WTC11 (cell line): Measurements from ENCODE around the gene FBXO28. TPM values are rescaled to one million over a fixed set of nuclear protein-coding genes. Genes with fewer than 3 reads are reported as not detected.

ENCODE experiments used
- ATAC-seq: fragments of 200-7000 bp; cut with Tn5 transposase; 2 replicates; pipeline ENCODE4 v1.10.0; 2021; ENCODE audit warnings: mild to moderate bottlenecking, moderate library complexity
- CTCF ChIA-PET: fragments of 300-600 bp; sonication (Branson Sonifier 250); formaldehyde crosslinking; loops from one replicate; lab custom pipeline; 2021; ENCODE audit warnings: antibody characterized with exemption; lab: Charles Lee
- POLR2A ChIA-PET: fragments of 350-600 bp; sonication (Branson Sonifier 250); formaldehyde crosslinking; loops from one replicate; lab custom pipeline; 2021; ENCODE audit warnings: antibody characterized with exemption; lab: Charles Lee
- DNase-seq: peaks from one replicate; pipeline ENCODE4 v3.0.0; 2021; ENCODE audit warnings: low spot score
- H3K27ac Mint-ChIP-seq: 2 replicates; pipeline ENCODE4 v1.8.0; 2021; ENCODE audit warnings: mixed read lengths
- H3K27me3 Mint-ChIP-seq: 2 replicates; pipeline ENCODE4 v1.8.0; 2021; ENCODE audit warnings: low read depth, mild to moderate bottlenecking, moderate library complexity, mixed read lengths
- H3K36me3 Mint-ChIP-seq: 2 replicates; pipeline ENCODE4 v1.8.0; 2021; ENCODE audit warnings: mixed read lengths
- H3K4me1 Mint-ChIP-seq: 2 replicates; pipeline ENCODE4 v1.8.0; 2022; ENCODE audit warnings: mixed read lengths
- H3K4me3 Mint-ChIP-seq: 2 replicates; pipeline ENCODE4 v1.8.0; 2021; ENCODE audit warnings: mild to moderate bottlenecking, moderate library complexity, mixed read lengths
- H3K9me3 Mint-ChIP-seq: 2 replicates; pipeline ENCODE4 v1.8.0; 2021; ENCODE audit warnings: mixed read lengths
- ELF4 ChIP-seq: sonication (generic); formaldehyde crosslinking; IDR thresholded peaks from 2 replicates; pipeline ENCODE4 v1.8.1; 2022; ENCODE audit warnings: low read depth, mild to moderate bottlenecking, moderate library complexity, missing genetic modification reagents
- FOXK1 ChIP-seq: sonication (generic); formaldehyde crosslinking; IDR thresholded peaks from 2 replicates; pipeline ENCODE4 v1.8.0; 2022; ENCODE audit warnings: mild to moderate bottlenecking, moderate library complexity, missing genetic modification reagents
- FOXP1 ChIP-seq: sonication (generic); formaldehyde crosslinking; IDR thresholded peaks from 2 replicates; pipeline ENCODE4 v1.8.0; 2022; ENCODE audit warnings: missing genetic modification reagents, mild to moderate bottlenecking, moderate library complexity, borderline replicate concordance
- GRHL2 ChIP-seq: fragments of 250-450 bp; sonication (Bioruptor Pico); IDR thresholded peaks from 2 replicates; pipeline ENCODE4 v1.8.0; 2022; ENCODE audit warnings: mild to moderate bottlenecking, moderate library complexity; ENCODE audit not compliant: insufficient replicate concordance, severe bottlenecking
- JAZF1 ChIP-seq: fragments of 250-450 bp; sonication (Bioruptor Pico); IDR thresholded peaks from 2 replicates; pipeline ENCODE4 v1.9.0; 2021; ENCODE audit warnings: moderate library complexity, mild to moderate bottlenecking, inconsistent platforms
- JUN ChIP-seq: sonication (generic); formaldehyde crosslinking; IDR thresholded peaks from 2 replicates; pipeline ENCODE4 v1.8.0; 2023; ENCODE audit warnings: mild to moderate bottlenecking, missing genetic modification reagents
- KAT7 ChIP-seq: sonication (generic); formaldehyde crosslinking; IDR thresholded peaks from 2 replicates; pipeline ENCODE4 v1.8.1; 2023; ENCODE audit warnings: missing genetic modification reagents, mild to moderate bottlenecking, borderline replicate concordance
- MXD4 ChIP-seq: fragments of 250-450 bp; sonication (Bioruptor Pico); IDR thresholded peaks from 2 replicates; pipeline ENCODE4 v1.8.0; 2021; ENCODE audit warnings: mild to moderate bottlenecking, moderate library complexity, borderline replicate concordance
- MYBL2 ChIP-seq: sonication (generic); formaldehyde crosslinking; IDR thresholded peaks from 2 replicates; pipeline ENCODE4 v1.8.1; 2023; ENCODE audit warnings: mild to moderate bottlenecking, moderate library complexity, missing genetic modification reagents
- NR1H2 ChIP-seq: sonication (generic); formaldehyde crosslinking; IDR thresholded peaks from 2 replicates; pipeline ENCODE4 v1.9.0; 2021; ENCODE audit warnings: mild to moderate bottlenecking, moderate library complexity, missing genetic modification reagents
- RELA ChIP-seq: sonication (generic); formaldehyde crosslinking; IDR thresholded peaks from 2 replicates; pipeline ENCODE4 v1.8.1; 2022; ENCODE audit warnings: missing genetic modification reagents, mild to moderate bottlenecking, borderline replicate concordance
- SOX15 ChIP-seq: fragments of 250-450 bp; sonication (Bioruptor Pico); IDR thresholded peaks from 2 replicates; pipeline ENCODE4 v1.9.0; 2021; ENCODE audit warnings: mild to moderate bottlenecking
- TCF7 ChIP-seq: sonication (generic); formaldehyde crosslinking; IDR thresholded peaks from 2 replicates; pipeline ENCODE4 v1.8.0; 2022; ENCODE audit warnings: mild to moderate bottlenecking, low read depth, missing genetic modification reagents, moderate library complexity
- TEAD4 ChIP-seq: sonication (generic); formaldehyde crosslinking; IDR thresholded peaks from 2 replicates; pipeline ENCODE4 v1.8.0; 2022; ENCODE audit warnings: mild to moderate bottlenecking, missing genetic modification reagents
- TP53 ChIP-seq: sonication (generic); formaldehyde crosslinking; IDR thresholded peaks from 2 replicates; pipeline ENCODE4 v1.8.1; 2023; ENCODE audit warnings: mild to moderate bottlenecking, missing genetic modification reagents
- ZNF121 ChIP-seq: sonication (generic); formaldehyde crosslinking; IDR thresholded peaks from 2 replicates; pipeline ENCODE4 v1.8.0; 2023; ENCODE audit warnings: missing genetic modification reagents
- ZNF138 ChIP-seq: sonication (generic); formaldehyde crosslinking; conservative IDR thresholded peaks from 2 replicates; pipeline ENCODE4 v1.8.1; 2022; ENCODE audit warnings: mild to moderate bottlenecking, moderate library complexity, missing genetic modification reagents
- ZNF263 ChIP-seq: sonication (generic); formaldehyde crosslinking; IDR thresholded peaks from 2 replicates; pipeline ENCODE4 v1.8.1; 2022; ENCODE audit warnings: low read depth, mild to moderate bottlenecking, moderate library complexity, missing genetic modification reagents
- ZNF317 ChIP-seq: sonication (generic); formaldehyde crosslinking; IDR thresholded peaks from 2 replicates; pipeline ENCODE4 v1.8.1; 2023; ENCODE audit warnings: low read depth, mild to moderate bottlenecking, moderate library complexity, missing genetic modification reagents, borderline replicate concordance
- ZNF423 ChIP-seq: fragments of 250-450 bp; sonication (Bioruptor Pico); IDR thresholded peaks from 2 replicates; pipeline ENCODE4 v2.1.2; 2022; ENCODE audit warnings: mild to moderate bottlenecking, moderate library complexity
- ZNF671 ChIP-seq: fragments of 250-450 bp; sonication (Bioruptor Pico); IDR thresholded peaks from 2 replicates; pipeline ENCODE4 v1.8.0; 2021; ENCODE audit warnings: mild to moderate bottlenecking
- total RNA-seq: library from RNA; stranded (reverse); gene quantifications from 3 replicates; pipeline ENCODE4 v1.2.3, GENCODE V29; 2021
- TF ChIP-seq, protein P1 (sequence below): sonication (generic); formaldehyde crosslinking; IDR thresholded peaks from 2 replicates; pipeline ENCODE4 v1.8.0; 2022; ENCODE audit warnings: mild to moderate bottlenecking, missing genetic modification reagents
- TF ChIP-seq, protein P2 (sequence below): sonication (generic); formaldehyde crosslinking; IDR thresholded peaks from 2 replicates; pipeline ENCODE4 v1.8.1; 2022; ENCODE audit warnings: mild to moderate bottlenecking, moderate library complexity, missing genetic modification reagents
- TF ChIP-seq, protein P3 (sequence below): sonication (generic); formaldehyde crosslinking; IDR thresholded peaks from 2 replicates; pipeline ENCODE4 v1.8.1; 2023; ENCODE audit warnings: mild to moderate bottlenecking, missing genetic modification reagents, moderate library complexity
- TF ChIP-seq, protein P4 (sequence below): sonication (generic); formaldehyde crosslinking; IDR thresholded peaks from 2 replicates; pipeline ENCODE4 v1.8.0; 2023; ENCODE audit warnings: mild to moderate bottlenecking, missing genetic modification reagents
- TF ChIP-seq, protein P5 (sequence below): fragments of 250-450 bp; sonication (Bioruptor Pico); IDR thresholded peaks from 2 replicates; pipeline ENCODE4 v1.9.0; 2021; ENCODE audit warnings: moderate library complexity, mild to moderate bottlenecking, inconsistent platforms, borderline replicate concordance
- TF ChIP-seq, protein P6 (sequence below): sonication (generic); formaldehyde crosslinking; conservative IDR thresholded peaks from 2 replicates; pipeline ENCODE4 v1.8.1; 2022; ENCODE audit warnings: mild to moderate bottlenecking, missing genetic modification reagents

FBXO28 gene
- total RNA-seq, 1 experiment from 2014 or later = 36.8 TPM

DNA sequence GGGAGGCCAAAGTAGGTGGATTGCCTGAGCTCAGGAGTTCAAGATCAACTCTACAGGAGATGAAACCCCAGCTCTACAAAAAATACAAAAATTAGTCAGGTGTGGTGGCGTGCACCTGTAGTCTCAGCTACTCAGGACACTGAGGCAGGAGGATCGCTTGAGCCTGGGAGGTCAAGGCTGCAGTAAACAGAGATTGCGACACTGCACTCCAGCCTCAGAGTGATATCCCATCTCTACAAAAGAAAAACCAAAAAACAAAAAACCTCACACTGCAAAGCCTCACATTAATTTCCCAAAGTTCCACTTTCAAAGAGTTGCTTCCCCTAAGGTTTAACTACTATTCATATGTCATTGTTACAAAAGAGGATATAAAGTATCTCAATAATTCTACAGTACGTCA is 29.0 kb upstream of the FBXO28 start:
- H3K27me3 Mint-ChIP-seq = no peaks in the 10 kb centered on the region
- H3K27ac Mint-ChIP-seq = no peak overlapping the region
- no peak for ATAC-seq
- DNase-seq = no peak
- ChIA-PET POLR2A (no interaction called here), CTCF (interaction anchor here (0.6 to 1.0 kb wide), 2 partner anchors 22 to 23 kb away, joined by 3 to 5 read pairs; no protein-coding TSS in a partner anchor)
- H3K4me1 Mint-ChIP-seq = peaks cover 13% of the 10 kb centered on the region
- TF ChIP-seq ELF4 (CRISPR knock-in tag) = no peak
- TF ChIP-seq, protein P1, sequence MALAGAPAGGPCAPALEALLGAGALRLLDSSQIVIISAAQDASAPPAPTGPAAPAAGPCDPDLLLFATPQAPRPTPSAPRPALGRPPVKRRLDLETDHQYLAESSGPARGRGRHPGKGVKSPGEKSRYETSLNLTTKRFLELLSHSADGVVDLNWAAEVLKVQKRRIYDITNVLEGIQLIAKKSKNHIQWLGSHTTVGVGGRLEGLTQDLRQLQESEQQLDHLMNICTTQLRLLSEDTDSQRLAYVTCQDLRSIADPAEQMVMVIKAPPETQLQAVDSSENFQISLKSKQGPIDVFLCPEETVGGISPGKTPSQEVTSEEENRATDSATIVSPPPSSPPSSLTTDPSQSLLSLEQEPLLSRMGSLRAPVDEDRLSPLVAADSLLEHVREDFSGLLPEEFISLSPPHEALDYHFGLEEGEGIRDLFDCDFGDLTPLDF (CRISPR knock-in tag) = no peak
- TF ChIP-seq MXD4 = no peak
- TF ChIP-seq RELA = no peak
- TF ChIP-seq, protein P2, sequence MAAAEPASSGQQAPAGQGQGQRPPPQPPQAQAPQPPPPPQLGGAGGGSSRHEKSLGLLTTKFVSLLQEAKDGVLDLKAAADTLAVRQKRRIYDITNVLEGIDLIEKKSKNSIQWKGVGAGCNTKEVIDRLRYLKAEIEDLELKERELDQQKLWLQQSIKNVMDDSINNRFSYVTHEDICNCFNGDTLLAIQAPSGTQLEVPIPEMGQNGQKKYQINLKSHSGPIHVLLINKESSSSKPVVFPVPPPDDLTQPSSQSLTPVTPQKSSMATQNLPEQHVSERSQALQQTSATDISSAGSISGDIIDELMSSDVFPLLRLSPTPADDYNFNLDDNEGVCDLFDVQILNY (CRISPR knock-in tag) = no peak
- no peak for TF ChIP-seq ZNF317 (CRISPR knock-in tag)
- no peak for TF ChIP-seq TP53 (CRISPR knock-in tag)
- TF ChIP-seq KAT7 (CRISPR knock-in tag) = no peak
- TF ChIP-seq ZNF671 (CRISPR knock-in tag) = no peak
- no peak for TF ChIP-seq NR1H2 (CRISPR knock-in tag)
- no peak for TF ChIP-seq FOXK1
- no peak for TF ChIP-seq ZNF263 (CRISPR knock-in tag)
- TF ChIP-seq GRHL2 (CRISPR knock-in tag) = no peak
- H3K36me3 Mint-ChIP-seq = no peaks in the 10 kb centered on the region
- H3K9me3 Mint-ChIP-seq = peaks cover 8% of the 10 kb centered on the region
- H3K4me3 Mint-ChIP-seq = no peak overlapping the region

DNA sequence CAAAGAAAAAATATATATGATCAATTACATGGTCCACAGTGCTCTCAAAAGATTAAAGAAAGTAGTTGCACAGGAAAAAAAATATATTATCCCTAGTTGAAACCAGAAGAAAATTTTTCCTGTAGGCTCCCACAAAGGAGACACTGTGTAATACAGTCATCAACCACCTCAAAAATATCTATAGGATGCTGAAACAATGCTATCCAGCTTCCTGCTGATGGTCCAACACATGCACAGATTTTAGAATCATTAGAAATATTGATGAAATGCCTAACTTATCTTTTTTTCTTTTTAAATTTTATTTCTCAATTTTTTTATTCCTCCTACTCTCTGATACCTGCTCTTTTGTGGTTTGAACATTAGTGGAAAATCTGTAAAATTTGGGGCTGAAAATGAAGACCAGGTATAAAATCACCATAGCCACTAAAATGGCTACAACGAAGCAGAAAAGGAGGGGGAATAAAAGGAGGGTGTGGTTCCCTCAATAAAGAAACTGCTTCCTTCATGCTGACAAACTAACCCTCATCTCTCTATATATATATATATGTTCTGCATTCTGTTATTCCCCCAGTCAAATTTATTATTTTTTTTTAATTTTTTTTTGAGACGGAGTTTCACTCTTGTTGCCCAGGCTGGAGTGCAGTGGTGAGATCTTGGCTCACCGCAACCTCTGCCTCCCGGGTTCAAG is 28.3 kb upstream of the FBXO28 start:
- DNase-seq (no peak), ATAC-seq (no peak)
- ChIA-PET POLR2A (no interaction called here), CTCF (no interaction called here)
- H3K4me1 Mint-ChIP-seq = peaks cover 16% of the 10 kb centered on the region
- H3K27ac Mint-ChIP-seq = no peak overlapping the region
- peaks cover 8% of the 10 kb centered on the region for H3K9me3 Mint-ChIP-seq
- no peaks in the 10 kb centered on the region for H3K27me3 Mint-ChIP-seq
- TF ChIP-seq TCF7 (CRISPR knock-in tag) (no peak), MYBL2 (CRISPR knock-in tag) (no peak), NR1H2 (CRISPR knock-in tag) (no peak), ZNF317 (CRISPR knock-in tag) (no peak), FOXP1 (CRISPR knock-in tag) (no peak), JUN (CRISPR knock-in tag) (no peak), ZNF121 (CRISPR knock-in tag) (no peak), ZNF138 (CRISPR knock-in tag) (no peak), TEAD4 (CRISPR knock-in tag) (no peak), ZNF423 (CRISPR knock-in tag) (no peak), JAZF1 (CRISPR knock-in tag) (no peak), SOX15 (no peak)
- TF ChIP-seq, protein P3, sequence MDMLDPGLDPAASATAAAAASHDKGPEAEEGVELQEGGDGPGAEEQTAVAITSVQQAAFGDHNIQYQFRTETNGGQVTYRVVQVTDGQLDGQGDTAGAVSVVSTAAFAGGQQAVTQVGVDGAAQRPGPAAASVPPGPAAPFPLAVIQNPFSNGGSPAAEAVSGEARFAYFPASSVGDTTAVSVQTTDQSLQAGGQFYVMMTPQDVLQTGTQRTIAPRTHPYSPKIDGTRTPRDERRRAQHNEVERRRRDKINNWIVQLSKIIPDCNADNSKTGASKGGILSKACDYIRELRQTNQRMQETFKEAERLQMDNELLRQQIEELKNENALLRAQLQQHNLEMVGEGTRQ (CRISPR knock-in tag) = no peak
- TF ChIP-seq, protein P4, sequence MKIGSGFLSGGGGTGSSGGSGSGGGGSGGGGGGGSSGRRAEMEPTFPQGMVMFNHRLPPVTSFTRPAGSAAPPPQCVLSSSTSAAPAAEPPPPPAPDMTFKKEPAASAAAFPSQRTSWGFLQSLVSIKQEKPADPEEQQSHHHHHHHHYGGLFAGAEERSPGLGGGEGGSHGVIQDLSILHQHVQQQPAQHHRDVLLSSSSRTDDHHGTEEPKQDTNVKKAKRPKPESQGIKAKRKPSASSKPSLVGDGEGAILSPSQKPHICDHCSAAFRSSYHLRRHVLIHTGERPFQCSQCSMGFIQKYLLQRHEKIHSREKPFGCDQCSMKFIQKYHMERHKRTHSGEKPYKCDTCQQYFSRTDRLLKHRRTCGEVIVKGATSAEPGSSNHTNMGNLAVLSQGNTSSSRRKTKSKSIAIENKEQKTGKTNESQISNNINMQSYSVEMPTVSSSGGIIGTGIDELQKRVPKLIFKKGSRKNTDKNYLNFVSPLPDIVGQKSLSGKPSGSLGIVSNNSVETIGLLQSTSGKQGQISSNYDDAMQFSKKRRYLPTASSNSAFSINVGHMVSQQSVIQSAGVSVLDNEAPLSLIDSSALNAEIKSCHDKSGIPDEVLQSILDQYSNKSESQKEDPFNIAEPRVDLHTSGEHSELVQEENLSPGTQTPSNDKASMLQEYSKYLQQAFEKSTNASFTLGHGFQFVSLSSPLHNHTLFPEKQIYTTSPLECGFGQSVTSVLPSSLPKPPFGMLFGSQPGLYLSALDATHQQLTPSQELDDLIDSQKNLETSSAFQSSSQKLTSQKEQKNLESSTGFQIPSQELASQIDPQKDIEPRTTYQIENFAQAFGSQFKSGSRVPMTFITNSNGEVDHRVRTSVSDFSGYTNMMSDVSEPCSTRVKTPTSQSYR = no peak
- TF ChIP-seq, protein P5, sequence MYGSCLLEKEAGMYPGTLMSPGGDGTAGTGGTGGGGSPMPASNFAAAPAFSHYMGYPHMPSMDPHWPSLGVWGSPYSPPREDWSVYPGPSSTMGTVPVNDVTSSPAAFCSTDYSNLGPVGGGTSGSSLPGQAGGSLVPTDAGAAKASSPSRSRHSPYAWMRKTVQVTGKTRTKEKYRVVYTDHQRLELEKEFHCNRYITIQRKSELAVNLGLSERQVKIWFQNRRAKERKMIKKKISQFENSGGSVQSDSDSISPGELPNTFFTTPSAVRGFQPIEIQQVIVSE = no peak
- TF ChIP-seq, protein P6, sequence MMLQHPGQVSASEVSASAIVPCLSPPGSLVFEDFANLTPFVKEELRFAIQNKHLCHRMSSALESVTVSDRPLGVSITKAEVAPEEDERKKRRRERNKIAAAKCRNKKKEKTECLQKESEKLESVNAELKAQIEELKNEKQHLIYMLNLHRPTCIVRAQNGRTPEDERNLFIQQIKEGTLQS (CRISPR knock-in tag) = no peak
- no peak overlapping the region for H3K4me3 Mint-ChIP-seq
- no peaks in the 10 kb centered on the region for H3K36me3 Mint-ChIP-seq
